SU-DHL-6 (cell line): ENCODE results near the gene MRPS27.

Experiments used
- EZH2phosphoT487 ChIP-seq: fragments of 200-600 bp; sonication (generic), shearing (Covaris generic); conservative IDR thresholded peaks from 2 replicates; pipeline ENCODE4 v1.6.1; 2018; ENCODE audit warnings: mild to moderate bottlenecking, antibody characterized with exemption, low read length, moderate library complexity, mixed read lengths
- TF ChIP-seq, protein P1 (sequence below): fragments of 200-600 bp; sonication (generic); IDR thresholded peaks from one replicate; pipeline ENCODE4 v1.5.1; 2017; ENCODE audit warnings: antibody characterized with exemption, mild to moderate bottlenecking, low read length, moderate library complexity; ENCODE audit not compliant: insufficient read depth, poor library complexity, severe bottlenecking

DNA sequence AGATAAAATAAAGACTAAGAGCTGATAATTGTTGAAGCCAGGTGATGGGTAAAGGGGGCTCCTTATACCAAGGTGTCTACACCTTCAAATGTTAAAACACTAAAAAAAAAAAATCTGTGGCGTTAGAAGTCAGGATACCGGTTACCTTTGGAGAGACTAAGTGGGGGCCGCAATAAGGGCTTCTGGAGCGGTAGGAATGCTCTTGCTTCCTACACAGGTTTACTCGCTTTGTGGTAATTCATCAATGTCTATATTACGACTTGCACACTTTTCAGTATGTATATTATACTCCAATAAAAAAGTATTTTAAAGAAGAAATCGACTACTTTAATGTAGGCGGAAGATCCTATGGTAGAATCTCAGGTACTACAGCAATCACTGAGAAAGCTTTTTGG lies 12.5 kb downstream of the MRPS27 start:
- TF ChIP-seq, protein P1, sequence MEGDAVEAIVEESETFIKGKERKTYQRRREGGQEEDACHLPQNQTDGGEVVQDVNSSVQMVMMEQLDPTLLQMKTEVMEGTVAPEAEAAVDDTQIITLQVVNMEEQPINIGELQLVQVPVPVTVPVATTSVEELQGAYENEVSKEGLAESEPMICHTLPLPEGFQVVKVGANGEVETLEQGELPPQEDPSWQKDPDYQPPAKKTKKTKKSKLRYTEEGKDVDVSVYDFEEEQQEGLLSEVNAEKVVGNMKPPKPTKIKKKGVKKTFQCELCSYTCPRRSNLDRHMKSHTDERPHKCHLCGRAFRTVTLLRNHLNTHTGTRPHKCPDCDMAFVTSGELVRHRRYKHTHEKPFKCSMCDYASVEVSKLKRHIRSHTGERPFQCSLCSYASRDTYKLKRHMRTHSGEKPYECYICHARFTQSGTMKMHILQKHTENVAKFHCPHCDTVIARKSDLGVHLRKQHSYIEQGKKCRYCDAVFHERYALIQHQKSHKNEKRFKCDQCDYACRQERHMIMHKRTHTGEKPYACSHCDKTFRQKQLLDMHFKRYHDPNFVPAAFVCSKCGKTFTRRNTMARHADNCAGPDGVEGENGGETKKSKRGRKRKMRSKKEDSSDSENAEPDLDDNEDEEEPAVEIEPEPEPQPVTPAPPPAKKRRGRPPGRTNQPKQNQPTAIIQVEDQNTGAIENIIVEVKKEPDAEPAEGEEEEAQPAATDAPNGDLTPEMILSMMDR = no peak
- TF ChIP-seq EZH2phosphoT487 = no peak
